T-helper 17 cell (primary cell): Measurements from ENCODE around the gene SPATA25. TPM values are rescaled to one million over a fixed set of nuclear protein-coding genes. Genes with fewer than 3 reads are reported as not detected.

Source experiments
- ATAC-seq: fragments of 150-1000 bp; cut with Tn5 transposase; 2 replicates; pipeline ENCODE4 v1.10.0; 2021; ENCODE audit warnings: mild to moderate bottlenecking, moderate library complexity
- DNase-seq, 3 donors: peaks; one replicate each; pipeline versions ENCODE4 v3.0.0 to v3.0.0-alpha.2; 2020 to 2021
- H3K9me3 ChIP-seq: one replicate; pipeline ENCODE4 v1.7.0; 2013; ENCODE audit warnings: low read length, mild to moderate bottlenecking; ENCODE audit not compliant: control insufficient read depth, poor library complexity, severe bottlenecking
- H3K27ac Mint-ChIP-seq: one replicate; pipeline ENCODE4 v1.8.0; 2022; ENCODE audit warnings: mild to moderate bottlenecking, moderate library complexity, mixed read lengths
- H3K27me3 Mint-ChIP-seq: one replicate; pipeline ENCODE4 v1.8.0; 2022; ENCODE audit warnings: mixed read lengths
- H3K36me3 Mint-ChIP-seq: one replicate; pipeline ENCODE4 v1.8.0; 2022; ENCODE audit warnings: low read depth, mixed read lengths
- H3K4me1 Mint-ChIP-seq: one replicate; pipeline ENCODE4 v1.8.0; 2022; ENCODE audit warnings: mild to moderate bottlenecking, mixed read lengths
- H3K4me3 Mint-ChIP-seq: one replicate; pipeline ENCODE4 v1.8.0; 2022; ENCODE audit warnings: mild to moderate bottlenecking, moderate library complexity, mixed read lengths
- total RNA-seq, 4 donors: library from RNA in 2 of 4; stranded (reverse) in 2 of 4; gene quantifications; one replicate each; pipeline ENCODE4 v1.2.3 and lab custom pipeline; 2022 to 2026

SPATA25 gene
- total RNA-seq, 2 donors from 2014 or later = 0.94 to 1.3 TPM

- DNase-seq (no peak), ATAC-seq (no peak)
- H3K27me3 Mint-ChIP-seq = peaks cover 29% of the 10 kb centered on the region
- H3K36me3 Mint-ChIP-seq = peaks cover 5% of the 10 kb centered on the region
- H3K9me3 ChIP-seq = no peaks in the 10 kb centered on the region
- peak overlapping the region; percentile 66 for H3K27ac Mint-ChIP-seq
- H3K4me1 Mint-ChIP-seq = peaks cover 11% of the 10 kb centered on the region
- no peak overlapping the region for H3K4me3 Mint-ChIP-seq
These were observed 34.1 kb upstream of the SPATA25 start for GRCh38 chr20:45921337-45922189.

GRCh38 chr20:45920462-45921336, 33.3 kb upstream of the SPATA25 start:
- DNase-seq = no peak
- H3K27me3 Mint-ChIP-seq = peaks cover 38% of the 10 kb centered on the region
- H3K36me3 Mint-ChIP-seq = peaks cover 5% of the 10 kb centered on the region
- H3K4me3 Mint-ChIP-seq = no peak overlapping the region
- H3K27ac Mint-ChIP-seq = no peak overlapping the region
- H3K9me3 ChIP-seq = no peaks in the 10 kb centered on the region
- H3K4me1 Mint-ChIP-seq = peaks cover 11% of the 10 kb centered on the region
- no peak for ATAC-seq

- Mint-ChIP-seq H3K27ac (no peak overlapping the region), H3K4me1 (peaks cover 11% of the 10 kb centered on the region), H3K27me3 (peaks cover 38% of the 10 kb centered on the region), H3K36me3 (peaks cover 5% of the 10 kb centered on the region), H3K4me3 (no peak overlapping the region)
- DNase-seq (no peak), ATAC-seq (no peak)
- H3K9me3 ChIP-seq = no peaks in the 10 kb centered on the region
These were observed 32.3 kb upstream of the SPATA25 start for GRCh38 chr20:45919542-45920399.

- Mint-ChIP-seq H3K27ac (no peak overlapping the region), H3K4me3 (no peak overlapping the region), H3K36me3 (peaks cover 5% of the 10 kb centered on the region), H3K27me3 (peaks cover 47% of the 10 kb centered on the region), H3K4me1 (peaks cover 5% of the 10 kb centered on the region)
- no peaks in the 10 kb centered on the region for H3K9me3 ChIP-seq
- no peak for ATAC-seq
- no peak for DNase-seq
These were observed 31.5 kb upstream of the SPATA25 start for GRCh38 chr20:45918779-45919537.

- H3K36me3 Mint-ChIP-seq = peaks cover 5% of the 10 kb centered on the region
- H3K27ac Mint-ChIP-seq = no peak overlapping the region
- DNase-seq (no peak), ATAC-seq (no peak)
- H3K4me1 Mint-ChIP-seq = peaks cover 5% of the 10 kb centered on the region
- H3K27me3 Mint-ChIP-seq = peaks cover 47% of the 10 kb centered on the region
- no peaks in the 10 kb centered on the region for H3K9me3 ChIP-seq
- no peak overlapping the region for H3K4me3 Mint-ChIP-seq
These were observed 30.8 kb upstream of the SPATA25 start for GRCh38 chr20:45918182-45918737.

- H3K27me3 Mint-ChIP-seq = peaks cover 47% of the 10 kb centered on the region
- H3K9me3 ChIP-seq = no peaks in the 10 kb centered on the region
- H3K36me3 Mint-ChIP-seq = peaks cover 5% of the 10 kb centered on the region
- ATAC-seq (no peak), DNase-seq (no peak)
- no peak overlapping the region for H3K4me3 Mint-ChIP-seq
- no peak overlapping the region for H3K27ac Mint-ChIP-seq
- H3K4me1 Mint-ChIP-seq = peaks cover 5% of the 10 kb centered on the region
These were observed 30.3 kb upstream of the SPATA25 start for GRCh38 chr20:45917790-45918141.

- no peak for DNase-seq
- Mint-ChIP-seq H3K27me3 (peaks cover 22% of the 10 kb centered on the region), H3K4me3 (peak overlapping the region; percentile 45), H3K4me1 (peaks cover 10% of the 10 kb centered on the region), H3K27ac (no peak overlapping the region), H3K36me3 (no peaks in the 10 kb centered on the region)
- ATAC-seq = no peak
- no peaks in the 10 kb centered on the region for H3K9me3 ChIP-seq
These were observed 25.7 kb upstream of the SPATA25 start for GRCh38 chr20:45913116-45913515.

GRCh38 chr20:45912344-45912682, 24.9 kb upstream of the SPATA25 start:
- DNase-seq (no peak), ATAC-seq (no peak)
- H3K9me3 ChIP-seq = no peaks in the 10 kb centered on the region
- no peak overlapping the region for H3K4me3 Mint-ChIP-seq
- H3K4me1 Mint-ChIP-seq = peaks cover 10% of the 10 kb centered on the region
- peaks cover 18% of the 10 kb centered on the region for H3K27me3 Mint-ChIP-seq
- H3K36me3 Mint-ChIP-seq = no peaks in the 10 kb centered on the region
- H3K27ac Mint-ChIP-seq = no peak overlapping the region

- peak in 1 of 3 donors; percentile 20 for DNase-seq
- Mint-ChIP-seq H3K36me3 (no peaks in the 10 kb centered on the region), H3K27me3 (peaks cover 18% of the 10 kb centered on the region), H3K27ac (peak within 1 kb of the TSS; percentile 1), H3K4me1 (peaks cover 10% of the 10 kb centered on the region), H3K4me3 (peak within 1 kb of the TSS; percentile 86)
- H3K9me3 ChIP-seq = no peaks in the 10 kb centered on the region
- peak; percentile 32 for ATAC-seq
These were observed 24.3 kb upstream of the SPATA25 start, which contains the start of gene PLTP for GRCh38 chr20:45911486-45912343. TSS of gene PLTP (minus strand) at chr20:45912155. CDS start at chr20:45911452, 703 bp downstream.

- H3K9me3 ChIP-seq = no peaks in the 10 kb centered on the region
- ATAC-seq (peak; percentile 91), DNase-seq (peak; percentile 71 to 82 (median 72))
- Mint-ChIP-seq H3K36me3 (no peaks in the 10 kb centered on the region), H3K4me3 (peak overlapping the region; percentile 86), H3K27ac (peak overlapping the region; percentile 1), H3K27me3 (peaks cover 10% of the 10 kb centered on the region), H3K4me1 (peaks cover 10% of the 10 kb centered on the region)
These were observed 23.5 kb upstream of the SPATA25 start for GRCh38 chr20:45910670-45911485.
